ENCODE data around the gene TBC1D22A. TPM values are rescaled to one million over a fixed set of nuclear protein-coding genes. Genes with fewer than 3 reads are reported as not detected.

TBC1D22A gene
- polyA plus RNA-seq, 1 of the 3 experiments (the other 2 are of a cell fraction), result 16.5 TPM

- H3K79me2 ChIP-seq (ENCODE audit: insufficient read depth), result no peaks in the 10 kb centered on the region
- WGBS (ENCODE audit: low lambda C conversion rate), result 97% methylated on average over 16 of the region's 16 CpGs
- no peak for DNase-seq
- no peak overlapping the region for H2AFZ ChIP-seq (ENCODE audit: low read depth)
- no peak for TF ChIP-seq ZBTB33 (IDR thresholded peaks at IDR 0.05; ENCODE audit: borderline replicate concordance, low read depth)
- TF ChIP-seq PBX3 (IDR thresholded peaks at IDR 0.05), result no peak
- no peak for TF ChIP-seq NFIC (IDR thresholded peaks at IDR 0.05; ENCODE audit: borderline replicate concordance)
- TF ChIP-seq GABPA (IDR thresholded peaks at IDR 0.05; ENCODE audit: low read depth), result no peak
- no peak for TF ChIP-seq POLR2AphosphoS5 (IDR thresholded peaks at IDR 0.05; ENCODE audit: low read depth, low read length)
- no peak for TF ChIP-seq IRF3 (IDR thresholded peaks at IDR 0.05; ENCODE audit: low read depth, low read length)
- H3K4me2 ChIP-seq, result no peak overlapping the region
- no peaks in the 10 kb centered on the region for H3K9me2 ChIP-seq
- no peaks in the 10 kb centered on the region for H3F3A ChIP-seq (replicated peaks; ENCODE audit: insufficient read depth)
- H3K4me3 ChIP-seq (ENCODE audit: low read depth in 2 of 2, low read length in 1 of 2), result no peak overlapping the region
- H3K27ac ChIP-seq (ENCODE audit: low read depth in 2 of 2, low read length in 1 of 2), result no peak overlapping the region
- no peaks in the 10 kb centered on the region for H3K27me3 ChIP-seq (ENCODE audit: insufficient read depth)
- H3K36me3 ChIP-seq (replicated peaks in 1 of 2; ENCODE audit: control insufficient read depth in 1 of 2, insufficient read depth in 2 of 2, low read length in 1 of 2), result no peaks in the 10 kb centered on the region
- H3K9me3 ChIP-seq, result no peaks in the 10 kb centered on the region
- ChIA-PET POLR2A (no interaction called here), CTCF (interaction anchor here (0.6 kb wide), 1 partner anchor 877 kb away, joined by 3 read pairs; no protein-coding TSS in a partner anchor)
- H4K20me1 ChIP-seq (ENCODE audit: insufficient read depth), result no peaks in the 10 kb centered on the region
- no peaks in the 10 kb centered on the region; a peak in 1 of 4 replicates for H3K4me1 ChIP-seq (ENCODE audit: control insufficient read depth in 1 of 2, insufficient read depth in 2 of 2, low read depth in 1 of 2, low read length in 1 of 2)
- H3K9ac ChIP-seq, result no peak overlapping the region
Measured at GRCh38 chr22:47015589-47016178, 253.2 kb downstream of the TBC1D22A start.

- Histone ChIP-seq H3K4me2 (no peak overlapping the region), H4K20me1 (ENCODE audit: insufficient read depth) (no peaks in the 10 kb centered on the region), H2AFZ (ENCODE audit: low read depth) (no peak overlapping the region), H3F3A (replicated peaks; ENCODE audit: insufficient read depth) (no peaks in the 10 kb centered on the region), H3K79me2 (ENCODE audit: insufficient read depth) (no peaks in the 10 kb centered on the region), H3K36me3 (replicated peaks in 1 of 2; ENCODE audit: control insufficient read depth in 1 of 2, insufficient read depth in 2 of 2, low read length in 1 of 2) (no peaks in the 10 kb centered on the region), H3K9me2 (no peaks in the 10 kb centered on the region), H3K27me3 (ENCODE audit: insufficient read depth) (no peaks in the 10 kb centered on the region), H3K4me3 (ENCODE audit: low read depth in 2 of 2, low read length in 1 of 2) (no peak overlapping the region), H3K9ac (no peak overlapping the region), H3K9me3 (no peaks in the 10 kb centered on the region), H3K4me1 (ENCODE audit: control insufficient read depth in 1 of 2, insufficient read depth in 2 of 2, low read depth in 1 of 2, low read length in 1 of 2) (no peaks in the 10 kb centered on the region; a peak in 1 of 4 replicates), H3K27ac (ENCODE audit: low read depth in 2 of 2, low read length in 1 of 2) (no peak overlapping the region)
- ChIA-PET CTCF (no interaction called here), POLR2A (no interaction called here)
- no peak for DNase-seq
- 97% methylated on average over 19 of the region's 22 CpGs for WGBS (ENCODE audit: low lambda C conversion rate)
- TF ChIP-seq CTCF (IDR thresholded peaks at IDR 0.05) (no peak), GABPA (IDR thresholded peaks at IDR 0.05; ENCODE audit: low read depth) (no peak), MXI1 (IDR thresholded peaks at IDR 0.05; ENCODE audit: low read depth, low read length) (no peak), POLR2AphosphoS5 (IDR thresholded peaks at IDR 0.05; ENCODE audit: low read depth, low read length) (no peak), TCF12 (IDR thresholded peaks at IDR 0.05) (no peak)
Measured at GRCh38 chr22:47016631-47017030, 254.2 kb downstream of the TBC1D22A start.
